Measurements from ENCODE around the gene RPL21.

RPL21 gene

DNA sequence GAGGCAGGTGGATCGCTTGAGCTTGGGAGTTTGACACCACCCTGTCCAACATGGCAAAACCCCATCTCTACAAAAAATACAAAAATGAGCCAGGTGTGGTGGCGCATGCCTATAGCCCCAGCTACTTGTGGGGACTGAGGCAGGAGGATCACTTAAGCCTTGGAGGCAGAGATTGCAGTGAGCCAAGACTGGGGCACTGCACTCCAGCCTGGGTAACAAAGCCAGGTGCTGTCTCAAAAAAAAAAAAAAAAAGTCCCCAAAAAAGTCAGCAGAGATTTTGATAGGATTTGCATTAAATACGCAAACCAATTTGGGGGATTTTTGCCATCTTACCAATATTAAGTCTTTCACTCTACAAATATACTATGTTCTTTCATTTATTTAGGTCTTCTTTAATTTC lies 21.7 kb upstream of the RPL21 start:
- TF ChIP-seq POLR2A (IDR thresholded peaks at IDR 0.05; ENCODE audit: extremely low read depth, insufficient read length) (no peak), MYC (IDR thresholded peaks at IDR 0.05; ENCODE audit: low read depth, low read length) (no peak)
- TF ChIP-seq, protein P1, sequence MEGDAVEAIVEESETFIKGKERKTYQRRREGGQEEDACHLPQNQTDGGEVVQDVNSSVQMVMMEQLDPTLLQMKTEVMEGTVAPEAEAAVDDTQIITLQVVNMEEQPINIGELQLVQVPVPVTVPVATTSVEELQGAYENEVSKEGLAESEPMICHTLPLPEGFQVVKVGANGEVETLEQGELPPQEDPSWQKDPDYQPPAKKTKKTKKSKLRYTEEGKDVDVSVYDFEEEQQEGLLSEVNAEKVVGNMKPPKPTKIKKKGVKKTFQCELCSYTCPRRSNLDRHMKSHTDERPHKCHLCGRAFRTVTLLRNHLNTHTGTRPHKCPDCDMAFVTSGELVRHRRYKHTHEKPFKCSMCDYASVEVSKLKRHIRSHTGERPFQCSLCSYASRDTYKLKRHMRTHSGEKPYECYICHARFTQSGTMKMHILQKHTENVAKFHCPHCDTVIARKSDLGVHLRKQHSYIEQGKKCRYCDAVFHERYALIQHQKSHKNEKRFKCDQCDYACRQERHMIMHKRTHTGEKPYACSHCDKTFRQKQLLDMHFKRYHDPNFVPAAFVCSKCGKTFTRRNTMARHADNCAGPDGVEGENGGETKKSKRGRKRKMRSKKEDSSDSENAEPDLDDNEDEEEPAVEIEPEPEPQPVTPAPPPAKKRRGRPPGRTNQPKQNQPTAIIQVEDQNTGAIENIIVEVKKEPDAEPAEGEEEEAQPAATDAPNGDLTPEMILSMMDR (IDR thresholded peaks at IDR 0.05; ENCODE audit: low read depth, low read length) = no peak
- TF ChIP-seq, protein P2, sequence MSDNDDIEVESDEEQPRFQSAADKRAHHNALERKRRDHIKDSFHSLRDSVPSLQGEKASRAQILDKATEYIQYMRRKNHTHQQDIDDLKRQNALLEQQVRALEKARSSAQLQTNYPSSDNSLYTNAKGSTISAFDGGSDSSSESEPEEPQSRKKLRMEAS (IDR thresholded peaks at IDR 0.05; ENCODE audit: low read depth, low read length) = no peak
- no peak for DNase-seq (ENCODE audit: low read depth)
- H3K4me3 ChIP-seq (ENCODE audit: low read depth, low read length) = no peak overlapping the region

DNA sequence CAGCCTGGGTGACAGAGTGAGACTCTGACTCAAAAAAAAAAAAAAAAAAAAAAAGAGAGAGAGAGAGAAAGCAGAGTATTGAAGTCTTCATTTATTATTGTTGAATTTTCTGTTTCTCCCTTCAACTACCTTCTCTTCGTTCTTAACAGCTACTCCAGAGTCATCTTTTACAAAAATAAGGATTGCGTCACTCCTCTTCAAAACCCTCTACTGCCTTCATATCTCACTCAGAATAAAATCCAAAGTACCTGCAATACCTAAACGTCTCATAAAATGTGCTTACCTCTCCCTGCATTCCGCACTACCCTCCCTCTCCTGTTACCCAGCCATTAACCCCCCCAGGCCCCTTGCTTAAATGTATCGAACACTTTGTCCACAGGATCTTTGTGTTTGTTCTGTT lies 17.4 kb upstream of the RPL21 start:
- no peak overlapping the region for H3K4me3 ChIP-seq (ENCODE audit: low read depth, low read length)
- TF ChIP-seq, protein P1 (IDR thresholded peaks at IDR 0.05; ENCODE audit: low read depth, low read length) = no peak
- TF ChIP-seq POLR2A (IDR thresholded peaks at IDR 0.05; ENCODE audit: extremely low read depth, insufficient read length) = no peak
- TF ChIP-seq, protein P2 (IDR thresholded peaks at IDR 0.05; ENCODE audit: low read depth, low read length) = no peak
- no peak for TF ChIP-seq MYC (IDR thresholded peaks at IDR 0.05; ENCODE audit: low read depth, low read length)
- DNase-seq (ENCODE audit: low read depth) = no peak

DNA sequence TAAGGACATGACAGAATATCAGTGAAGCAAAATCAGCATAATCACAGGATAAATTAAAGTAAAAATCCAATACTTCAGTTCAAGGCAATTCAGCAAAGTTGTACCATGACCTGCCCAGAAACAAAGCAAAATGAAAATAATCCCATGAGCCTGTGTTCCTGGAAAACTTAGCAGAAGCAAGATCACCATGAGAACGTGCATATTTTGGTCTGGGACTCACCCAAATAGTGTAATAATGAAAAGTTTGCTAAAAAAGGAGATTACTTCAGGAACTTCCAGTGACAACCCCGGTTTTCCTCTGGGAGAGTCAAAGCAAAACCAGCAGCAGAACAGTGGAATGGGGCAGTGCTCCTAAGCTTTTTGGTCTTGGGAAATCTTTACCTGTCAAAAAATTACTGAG lies 14.9 kb upstream of the RPL21 start:
- H3K4me3 ChIP-seq (ENCODE audit: low read depth, low read length) = no peak overlapping the region
- TF ChIP-seq, protein P2 (IDR thresholded peaks at IDR 0.05; ENCODE audit: low read depth, low read length) = no peak
- no peak for TF ChIP-seq POLR2A (IDR thresholded peaks at IDR 0.05; ENCODE audit: extremely low read depth, insufficient read length)
- TF ChIP-seq, protein P1 (IDR thresholded peaks at IDR 0.05; ENCODE audit: low read depth, low read length) = no peak
- TF ChIP-seq MYC (IDR thresholded peaks at IDR 0.05; ENCODE audit: low read depth, low read length) = no peak
- no peak for DNase-seq (ENCODE audit: low read depth)

DNA sequence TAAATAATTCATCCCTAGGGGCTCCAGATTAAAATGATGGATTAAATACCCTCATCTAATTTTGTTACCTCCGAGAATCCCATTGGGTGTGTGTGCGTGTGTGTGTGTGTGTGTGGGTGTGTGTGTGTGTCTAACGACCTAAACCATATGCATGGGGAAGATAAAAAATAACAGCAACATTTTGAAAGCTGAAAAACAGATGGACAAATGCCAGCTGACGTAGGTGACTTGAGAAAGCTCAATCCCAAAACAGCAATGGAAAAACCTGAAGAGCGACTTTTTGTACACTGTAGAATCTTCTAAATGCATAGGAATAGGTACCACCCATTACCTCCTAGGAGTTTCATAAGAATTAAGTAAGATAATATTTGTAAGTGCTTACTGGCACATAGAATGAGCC lies 8.7 kb upstream of the RPL21 start:
- TF ChIP-seq, protein P2 (IDR thresholded peaks at IDR 0.05; ENCODE audit: low read depth, low read length) = no peak
- no peak for TF ChIP-seq POLR2A (IDR thresholded peaks at IDR 0.05; ENCODE audit: extremely low read depth, insufficient read length)
- TF ChIP-seq MYC (IDR thresholded peaks at IDR 0.05; ENCODE audit: low read depth, low read length) = no peak
- TF ChIP-seq, protein P1 (IDR thresholded peaks at IDR 0.05; ENCODE audit: low read depth, low read length) = no peak
- H3K4me3 ChIP-seq (ENCODE audit: low read depth, low read length) = no peak overlapping the region
- DNase-seq (ENCODE audit: low read depth) = no peak

DNA sequence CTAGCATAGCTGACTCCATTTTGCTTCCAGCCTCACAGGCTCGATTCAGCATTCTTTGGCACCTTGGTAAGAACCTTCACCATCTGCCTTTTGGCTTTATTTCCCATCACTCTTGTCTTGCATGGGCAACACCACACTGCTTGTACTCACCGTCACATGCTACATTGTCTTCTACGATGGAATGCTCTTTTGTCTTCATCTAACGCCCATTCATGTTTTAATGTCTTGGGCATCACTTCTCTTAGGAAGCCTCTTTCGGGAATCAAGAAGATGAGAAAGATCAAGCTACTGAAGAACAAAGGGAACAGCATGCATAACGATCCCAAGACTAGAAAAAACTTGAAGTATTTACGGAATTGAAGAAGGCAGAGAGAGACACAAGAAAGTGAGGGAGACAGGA lies 5.7 kb upstream of the RPL21 start:
- no peak overlapping the region for H3K4me3 ChIP-seq (ENCODE audit: low read depth, low read length)
- DNase-seq (ENCODE audit: low read depth) = no peak
- TF ChIP-seq POLR2A (IDR thresholded peaks at IDR 0.05; ENCODE audit: extremely low read depth, insufficient read length) (no peak), MYC (IDR thresholded peaks at IDR 0.05; ENCODE audit: low read depth, low read length) (no peak)
- TF ChIP-seq, protein P2 (IDR thresholded peaks at IDR 0.05; ENCODE audit: low read depth, low read length) = no peak
- TF ChIP-seq, protein P1 (IDR thresholded peaks at IDR 0.05; ENCODE audit: low read depth, low read length) = no peak

DNA sequence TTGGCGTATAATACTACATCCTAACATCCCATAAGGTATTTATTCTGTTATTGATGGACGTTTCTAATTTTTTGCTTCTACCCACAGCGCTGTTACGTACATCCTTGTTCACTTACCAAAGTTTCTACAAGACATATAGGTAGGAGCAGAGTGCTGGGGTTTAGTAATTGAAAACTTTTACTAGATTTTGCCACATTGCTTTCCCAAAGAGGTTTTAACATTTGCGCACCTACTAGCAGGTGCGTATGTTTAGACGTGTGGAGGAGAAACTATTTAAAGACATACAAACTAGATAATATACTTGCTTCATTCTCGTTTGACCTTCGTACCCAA lies 559 bp upstream of the RPL21 start:
- H3K4me3 ChIP-seq (ENCODE audit: low read depth, low read length) = peak overlapping the region; percentile 78
- TF ChIP-seq, protein P1 (IDR thresholded peaks at IDR 0.05; ENCODE audit: low read depth, low read length) = no peak
- TF ChIP-seq POLR2A (IDR thresholded peaks at IDR 0.05; ENCODE audit: extremely low read depth, insufficient read length) (no peak), MYC (IDR thresholded peaks at IDR 0.05; ENCODE audit: low read depth, low read length) (no peak)
- TF ChIP-seq, protein P2 (IDR thresholded peaks at IDR 0.05; ENCODE audit: low read depth, low read length) = no peak
- no peak for DNase-seq (ENCODE audit: low read depth)

Data from NB4 (cell line).